T follicular helper cell (primary cell): ENCODE data around the gene CELF2.

Experiments used
- DNase-seq: peaks from one replicate; pipeline ENCODE4 v3.0.0-alpha.2; 2020; ENCODE audit warnings: low read depth

The CELF2 gene

DNA sequence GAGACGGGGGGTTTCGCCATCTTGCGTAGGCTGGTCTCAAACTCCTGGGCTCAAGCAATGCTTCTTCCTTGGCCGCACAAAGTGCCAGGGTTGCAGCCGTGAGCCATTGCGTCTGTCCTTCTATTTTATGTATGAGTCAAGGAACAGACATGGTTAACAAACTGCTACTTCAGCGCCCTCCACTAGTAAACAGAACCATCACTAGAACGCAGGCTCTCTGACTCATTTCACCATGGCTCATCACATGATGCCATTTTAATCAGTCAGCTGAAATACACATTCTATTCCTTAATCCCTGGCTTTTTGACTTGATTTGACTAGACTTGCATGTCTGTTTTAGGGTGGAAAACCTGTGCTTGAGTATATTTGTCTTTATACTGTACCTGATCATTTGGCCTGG is 41.3 kb downstream of the CELF2 start:
- no peak for DNase-seq

DNA sequence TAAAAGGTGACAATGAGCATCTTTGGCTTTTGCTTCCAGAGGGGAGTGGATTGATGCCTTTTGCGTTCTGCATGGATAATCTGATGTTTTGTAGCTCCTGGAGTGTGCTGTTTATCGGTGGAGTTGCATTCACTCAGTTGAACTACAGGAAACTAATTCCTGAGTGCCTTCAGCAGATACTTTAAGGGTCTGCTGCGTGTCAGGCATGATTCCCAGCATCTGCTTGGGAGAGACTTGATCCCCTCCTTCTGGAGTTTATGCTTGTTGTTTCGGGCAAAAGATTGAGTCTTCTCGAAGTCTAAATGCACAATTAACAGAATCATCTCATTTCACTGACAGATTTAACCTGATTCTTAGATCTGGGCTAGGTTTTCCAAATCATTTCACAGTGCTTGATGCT is 46.2 kb downstream of the CELF2 start:
- no peak for DNase-seq

DNA sequence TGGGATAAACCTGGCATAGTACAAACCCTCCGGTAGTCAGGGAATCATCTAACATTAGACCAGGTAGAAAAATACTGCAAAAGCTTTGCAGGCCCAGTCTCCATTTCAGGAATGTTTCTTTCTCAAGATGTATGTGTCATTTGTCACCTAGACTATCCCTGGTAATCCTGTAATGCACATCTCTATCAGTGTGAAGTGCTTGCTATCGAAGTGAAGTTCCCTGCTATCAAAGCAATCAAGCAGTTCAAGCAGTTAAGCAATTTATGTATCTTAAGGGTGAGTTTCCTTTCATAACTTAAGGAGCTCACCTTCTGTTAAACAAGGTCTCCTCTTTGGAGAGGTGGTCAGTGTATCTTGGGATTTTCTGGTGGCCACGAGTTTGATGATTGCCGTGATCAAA is 47.2 kb downstream of the CELF2 start:
- no peak for DNase-seq

DNA sequence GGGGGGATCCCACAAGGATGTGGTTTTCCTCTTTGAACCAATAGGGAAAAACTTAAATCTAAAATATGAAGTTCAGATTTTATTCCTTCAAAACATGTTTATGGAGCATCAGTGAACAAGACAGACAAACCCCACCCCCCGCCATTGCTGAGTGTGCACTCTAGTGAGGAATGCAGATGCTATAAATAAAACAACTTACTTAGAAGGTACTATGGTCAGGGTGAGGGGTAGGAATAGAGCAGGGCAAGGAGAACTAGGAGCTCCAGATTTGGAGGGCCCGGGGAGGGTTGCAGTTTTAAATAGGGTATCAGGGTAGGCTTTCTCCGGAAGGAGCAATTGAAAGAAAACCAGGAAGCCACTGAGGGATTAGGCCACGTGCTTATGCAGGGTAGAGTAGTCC is 47.9 kb downstream of the CELF2 start:
- no peak for DNase-seq

DNA sequence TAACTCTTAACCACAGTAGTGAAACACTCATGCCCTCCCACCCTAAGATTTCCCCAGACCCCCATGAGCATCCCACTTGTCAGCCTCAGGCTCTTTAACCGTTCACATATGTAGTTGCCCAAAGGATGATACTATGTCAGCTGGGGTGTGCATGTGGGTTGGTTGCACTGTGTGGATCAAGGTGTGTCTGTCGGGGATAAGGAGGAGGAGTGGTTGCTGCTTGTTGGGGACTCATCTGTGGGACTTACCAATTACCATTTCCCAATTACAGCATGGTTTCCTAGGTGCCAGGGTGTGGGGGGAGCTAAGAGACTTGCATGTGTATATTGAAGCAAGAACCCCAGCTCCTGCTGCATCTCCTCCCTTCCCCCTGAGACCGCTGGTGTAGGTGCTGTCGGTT is 48.8 kb downstream of the CELF2 start:
- no peak for DNase-seq

DNA sequence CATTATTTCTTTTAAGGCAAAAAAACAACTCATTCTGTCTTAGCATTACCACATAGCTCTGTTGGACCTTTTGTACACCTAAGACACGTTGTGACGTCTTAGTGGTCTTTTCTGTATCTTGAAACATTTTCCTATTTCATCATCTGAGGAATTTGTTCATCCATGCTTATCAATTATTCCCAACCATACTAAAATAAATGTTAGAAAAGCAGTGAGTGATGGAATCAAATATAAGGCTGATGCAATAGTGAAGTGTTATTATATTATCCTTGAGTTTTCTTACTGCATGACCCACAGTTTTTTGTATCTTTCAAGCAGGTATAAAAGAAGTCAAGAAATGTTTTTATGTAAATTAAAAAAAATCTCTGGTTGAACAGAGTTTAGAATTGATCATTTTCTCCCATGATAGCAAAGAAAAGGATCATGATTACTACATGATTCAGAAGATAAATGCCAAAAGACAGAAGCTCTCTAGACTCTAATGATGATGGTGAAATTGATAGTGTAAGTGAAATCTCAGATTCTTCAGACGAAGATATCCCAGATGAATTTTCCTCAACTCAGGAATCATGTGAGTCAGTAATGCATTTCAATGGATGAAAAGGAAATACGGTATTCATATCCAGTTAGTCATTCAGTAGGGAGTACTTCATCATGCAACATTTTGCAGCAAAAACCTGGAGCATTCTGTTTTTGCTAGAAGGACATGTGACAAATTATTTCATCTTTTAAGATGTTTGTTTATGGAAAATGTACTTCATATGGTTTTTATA is 51.4 kb downstream of the CELF2 start:
- no peak for DNase-seq

DNA sequence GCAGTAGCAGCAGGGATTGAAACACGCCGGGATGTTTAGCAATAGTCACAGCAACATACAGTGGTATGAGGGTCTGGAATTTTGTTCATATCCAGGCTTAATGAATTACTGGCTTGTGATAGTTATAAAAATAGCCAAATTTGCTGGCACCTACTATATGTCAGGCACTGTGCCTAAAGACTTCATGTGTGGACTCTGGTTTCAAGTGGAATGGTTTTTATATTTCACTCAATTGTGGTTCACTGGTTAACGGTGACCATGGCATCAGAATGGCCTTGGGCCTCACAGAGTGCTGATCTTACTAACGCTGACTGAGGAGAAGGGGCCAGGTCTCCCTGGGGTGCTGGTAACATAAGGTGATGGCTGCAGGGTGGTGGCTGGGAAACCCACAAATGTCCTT is 55.7 kb downstream of the CELF2 start:
- no peak for DNase-seq

DNA sequence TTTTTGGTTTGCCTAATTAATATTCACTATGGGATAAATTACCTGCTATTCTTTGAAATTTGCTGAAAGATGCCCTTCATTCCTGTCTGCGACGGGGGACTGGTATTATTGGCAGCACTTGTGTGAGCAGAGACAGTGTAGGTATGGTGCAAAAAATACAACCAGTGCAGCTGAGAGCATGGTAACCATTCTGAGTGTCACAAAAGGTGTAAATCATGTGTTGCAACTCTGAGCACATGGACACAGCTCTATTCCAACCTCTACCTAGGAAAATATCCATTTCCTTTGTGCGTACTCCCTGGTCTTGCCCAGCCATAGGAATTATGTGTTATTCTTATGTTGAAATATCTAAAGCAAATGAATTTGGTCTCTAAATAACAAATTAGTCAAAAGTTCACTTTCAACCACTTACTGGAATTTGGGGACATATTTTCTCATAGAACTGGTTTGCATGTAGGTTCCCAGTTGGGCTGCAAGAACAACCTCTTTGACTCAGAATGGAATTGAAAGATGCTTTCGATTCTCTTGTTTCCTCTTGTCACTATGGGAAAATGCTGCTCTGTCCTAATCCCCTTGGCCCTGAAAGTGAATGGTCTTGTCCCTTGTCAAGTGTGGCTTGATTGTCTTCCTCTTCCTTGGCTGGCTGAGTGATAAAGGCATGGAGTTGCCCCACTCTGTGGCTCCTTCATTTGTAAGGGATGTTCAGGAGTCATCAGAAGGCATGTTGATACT is 57.0 kb downstream of the CELF2 start:
- DNase-seq: no peak

DNA sequence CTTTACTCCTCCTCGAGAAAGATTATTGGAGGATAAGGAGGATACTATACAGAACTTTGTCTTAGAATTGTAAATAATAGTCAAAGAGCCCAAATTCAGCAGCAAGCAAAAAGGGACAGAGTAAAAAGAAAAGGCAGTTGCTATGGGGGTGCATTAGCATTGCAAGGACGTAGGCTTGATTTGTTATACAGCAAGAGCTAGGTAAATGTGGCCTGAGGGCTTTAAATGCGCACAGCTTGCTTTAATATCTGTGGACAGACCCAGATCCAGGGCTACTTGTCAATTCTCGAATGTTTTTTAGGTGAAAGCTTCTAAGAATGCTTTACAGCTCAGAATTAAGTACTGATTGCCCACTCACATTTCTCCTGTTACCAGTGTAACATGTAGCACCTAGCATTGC is 58.5 kb downstream of the CELF2 start:
- no peak for DNase-seq

DNA sequence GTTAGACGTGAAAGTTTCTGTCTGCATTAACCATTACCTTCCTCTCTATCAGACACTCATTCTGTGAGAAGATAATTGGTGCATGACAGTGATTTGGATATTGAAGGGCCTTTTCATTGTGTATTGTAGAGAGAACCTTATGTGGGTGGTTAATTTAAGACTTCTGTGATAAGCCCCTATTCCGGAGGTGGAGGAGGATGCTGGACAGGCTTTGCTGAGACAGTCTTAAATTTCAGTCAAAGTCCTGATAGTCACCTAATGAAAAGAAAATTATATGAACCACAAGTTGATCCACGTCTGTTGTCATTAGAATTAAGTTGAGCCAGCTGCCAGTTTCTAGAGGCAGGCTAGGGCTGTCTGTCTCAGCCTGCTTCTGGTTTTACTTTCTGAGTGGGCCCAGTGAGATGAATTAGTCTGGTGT is 62.9 kb downstream of the CELF2 start:
- DNase-seq: no peak

DNA sequence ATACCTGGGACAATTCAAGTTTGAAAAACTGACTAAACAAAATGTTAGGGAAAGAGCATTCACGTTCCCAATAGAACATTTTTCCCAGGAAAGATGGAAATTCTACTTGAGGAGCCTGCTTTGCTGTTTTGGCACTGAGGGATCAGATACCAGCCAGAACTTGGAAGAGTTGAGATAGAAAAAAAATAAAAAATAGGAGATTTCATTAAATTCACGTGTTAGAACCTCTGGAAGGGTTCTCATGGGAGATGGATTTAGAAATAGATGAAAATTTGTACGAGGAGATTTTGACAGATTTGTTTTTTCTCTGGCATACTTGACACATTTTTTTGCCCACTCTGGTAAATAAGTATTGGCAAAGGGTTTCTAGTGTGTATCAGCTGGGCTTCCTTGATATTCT is 63.7 kb downstream of the CELF2 start:
- DNase-seq: no peak

DNA sequence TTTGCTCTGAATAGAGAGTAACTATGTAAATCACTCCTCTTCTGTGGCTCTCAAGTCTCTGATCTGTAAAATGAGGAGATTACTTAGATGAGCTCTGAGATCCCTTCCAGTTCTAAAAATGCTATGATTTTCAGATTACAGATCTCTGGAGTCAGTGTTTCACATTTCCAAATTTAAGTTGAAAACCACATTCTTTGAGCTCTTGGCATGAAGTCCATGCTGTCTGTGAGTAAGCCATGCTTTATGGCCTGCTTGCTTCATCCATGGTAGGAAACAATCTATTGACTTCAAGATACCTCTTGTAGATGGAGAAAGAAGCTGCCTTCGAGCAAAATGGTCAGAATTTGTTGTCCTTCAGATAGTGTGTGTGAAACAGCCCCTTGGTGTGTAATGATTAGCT is 64.9 kb downstream of the CELF2 start:
- DNase-seq: no peak

DNA sequence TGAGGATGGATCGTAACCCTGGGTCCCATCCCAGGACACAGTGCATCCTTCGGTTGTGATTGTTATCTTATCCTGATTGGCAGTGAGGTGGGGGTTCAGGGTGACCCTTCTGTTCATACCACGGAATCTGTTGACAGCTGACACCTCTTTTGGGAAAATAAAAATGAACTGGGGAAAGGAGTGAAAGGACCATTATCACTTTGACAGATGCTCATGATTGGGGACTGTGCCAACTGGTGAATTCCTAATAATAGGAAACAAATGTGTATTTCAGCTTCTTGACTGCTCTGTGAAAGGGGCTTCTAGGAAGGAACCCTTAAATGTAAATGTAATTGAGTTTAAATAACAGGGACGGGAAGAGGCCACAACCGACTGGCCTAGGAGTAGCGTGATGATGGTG is 65.4 kb downstream of the CELF2 start:
- DNase-seq: no peak

DNA sequence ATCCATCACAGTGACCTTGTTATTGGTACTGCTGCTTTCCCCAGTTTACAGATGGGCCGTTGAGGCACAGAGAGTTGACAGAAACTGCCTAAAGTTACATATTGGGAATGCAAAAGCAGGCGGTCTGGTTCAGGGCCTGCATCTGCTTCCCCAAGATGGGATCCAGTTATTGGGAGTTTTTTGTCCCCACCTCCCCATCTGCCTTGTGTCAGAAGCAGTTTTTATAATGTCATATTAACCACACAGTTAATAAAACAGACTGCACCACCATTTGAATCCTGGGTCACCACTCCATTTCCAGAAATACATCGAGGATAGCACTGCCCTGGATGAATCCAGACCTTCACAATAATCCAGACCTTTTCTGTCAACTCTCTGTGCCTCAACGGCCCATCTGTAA is 67.9 kb downstream of the CELF2 start:
- no peak for DNase-seq

DNA sequence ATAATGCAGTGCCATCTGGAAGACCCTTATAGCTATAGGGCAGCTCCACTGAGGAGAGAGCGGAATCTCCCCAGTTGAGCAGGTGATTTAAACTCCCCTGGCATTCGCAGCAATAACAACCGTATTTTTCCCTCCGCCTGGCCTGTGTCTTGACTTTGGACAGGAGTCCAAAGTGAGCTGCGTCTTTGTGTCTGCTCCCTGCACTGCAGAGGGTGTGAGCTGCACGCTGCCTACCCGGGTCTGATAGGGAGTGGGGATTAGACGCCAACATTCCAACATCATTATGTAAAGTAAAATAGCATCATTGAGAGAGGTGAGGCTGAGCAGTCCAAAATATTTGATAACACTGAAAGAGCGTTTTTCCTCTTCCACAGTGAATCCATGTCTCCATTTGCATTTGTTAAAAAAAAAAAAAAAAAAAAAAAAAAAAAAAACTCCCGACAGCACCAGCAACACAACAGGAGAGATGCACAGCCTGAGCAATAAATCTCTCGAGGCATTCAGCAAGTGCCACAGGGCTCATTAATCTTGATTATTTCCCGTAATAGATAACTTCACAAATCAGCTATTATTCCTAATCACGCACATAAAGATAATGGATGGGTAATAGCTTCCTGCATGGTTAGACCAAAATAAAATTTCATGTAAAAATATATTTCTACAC is 68.6 kb downstream of the CELF2 start:
- DNase-seq: no peak

DNA sequence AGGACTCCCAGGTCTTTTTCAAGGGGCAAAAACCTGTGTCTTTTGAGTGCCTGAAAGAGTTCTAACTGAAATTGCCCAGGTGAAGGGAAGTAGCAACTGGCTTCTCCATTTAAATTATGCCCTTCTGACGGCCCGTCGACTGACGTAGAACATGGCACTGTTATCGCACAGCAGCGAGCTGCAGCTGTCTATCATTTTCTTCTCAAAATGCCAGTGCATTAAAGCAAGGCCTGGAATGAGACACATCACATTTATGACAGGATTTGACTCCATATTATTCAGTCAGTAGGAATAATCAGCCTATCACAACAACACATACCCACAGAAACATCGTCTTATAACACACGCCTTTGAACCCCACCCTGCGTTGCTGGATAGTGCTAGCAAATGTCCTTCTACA is 69.7 kb downstream of the CELF2 start:
- no peak for DNase-seq

DNA sequence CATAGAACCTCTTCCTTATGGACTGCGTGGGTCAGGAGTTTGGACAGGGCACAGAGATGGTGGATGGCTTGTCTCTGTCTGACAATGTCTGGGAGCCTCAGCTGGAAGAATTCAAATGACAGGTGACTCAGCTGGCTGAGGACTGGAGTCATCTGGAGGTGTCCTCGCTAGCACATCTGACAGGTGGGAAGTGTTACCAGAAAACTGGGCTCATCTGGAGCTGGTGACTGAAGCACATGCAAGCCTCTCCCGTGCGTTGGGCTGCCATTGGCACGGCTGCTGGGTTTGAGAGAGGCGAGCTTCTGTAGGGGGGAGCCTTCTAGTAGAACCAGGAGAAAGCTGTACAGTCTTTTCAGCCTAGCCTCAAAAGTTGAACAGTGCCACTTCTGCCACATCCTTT is 71.0 kb downstream of the CELF2 start:
- no peak for DNase-seq

DNA sequence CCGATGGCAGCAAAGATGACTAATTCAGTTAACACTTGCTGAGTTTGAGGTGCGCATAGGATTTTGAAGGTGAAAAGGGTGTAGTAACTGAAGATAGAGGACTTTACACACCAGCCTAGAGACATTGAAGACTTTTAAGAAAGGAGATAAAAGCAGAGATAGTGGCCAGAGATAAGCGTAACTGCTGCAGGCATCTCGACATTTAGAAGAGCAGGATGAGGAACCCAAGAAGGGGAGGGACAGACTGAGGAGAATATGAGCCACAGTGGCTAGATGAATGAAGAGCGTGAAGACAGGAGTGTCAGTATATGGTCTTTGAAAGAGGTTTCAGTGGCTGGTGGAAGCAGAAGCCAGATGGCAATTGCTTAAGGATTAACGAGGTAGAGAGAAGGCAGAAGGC is 71.6 kb downstream of the CELF2 start:
- DNase-seq: no peak

DNA sequence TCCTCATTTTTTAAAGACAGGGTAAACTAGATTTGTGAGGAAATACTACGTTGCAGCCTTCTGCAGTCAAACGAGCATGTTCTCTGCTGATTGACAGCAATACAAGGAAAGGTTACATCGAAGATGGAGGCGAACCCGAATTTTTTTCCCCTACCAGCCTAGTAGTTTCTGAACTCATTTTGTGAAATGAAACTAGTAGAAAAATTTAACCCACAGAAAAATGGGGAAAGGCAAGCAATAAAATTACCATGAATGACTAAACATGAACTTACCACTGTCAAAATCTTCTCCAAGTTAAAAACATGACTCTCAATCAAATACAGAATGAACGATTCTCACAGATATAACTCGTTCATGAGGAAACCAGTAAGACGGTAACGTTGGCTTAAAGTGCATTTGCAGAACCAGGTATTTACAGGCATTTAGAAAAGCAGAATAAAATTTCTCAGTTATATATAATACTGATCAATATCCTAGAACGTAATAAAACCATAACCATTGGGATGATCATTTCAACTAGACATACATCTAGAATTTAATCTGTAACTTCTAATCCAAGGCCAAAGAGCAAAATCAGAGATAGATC is 73.9 kb downstream of the CELF2 start:
- no peak for DNase-seq

DNA sequence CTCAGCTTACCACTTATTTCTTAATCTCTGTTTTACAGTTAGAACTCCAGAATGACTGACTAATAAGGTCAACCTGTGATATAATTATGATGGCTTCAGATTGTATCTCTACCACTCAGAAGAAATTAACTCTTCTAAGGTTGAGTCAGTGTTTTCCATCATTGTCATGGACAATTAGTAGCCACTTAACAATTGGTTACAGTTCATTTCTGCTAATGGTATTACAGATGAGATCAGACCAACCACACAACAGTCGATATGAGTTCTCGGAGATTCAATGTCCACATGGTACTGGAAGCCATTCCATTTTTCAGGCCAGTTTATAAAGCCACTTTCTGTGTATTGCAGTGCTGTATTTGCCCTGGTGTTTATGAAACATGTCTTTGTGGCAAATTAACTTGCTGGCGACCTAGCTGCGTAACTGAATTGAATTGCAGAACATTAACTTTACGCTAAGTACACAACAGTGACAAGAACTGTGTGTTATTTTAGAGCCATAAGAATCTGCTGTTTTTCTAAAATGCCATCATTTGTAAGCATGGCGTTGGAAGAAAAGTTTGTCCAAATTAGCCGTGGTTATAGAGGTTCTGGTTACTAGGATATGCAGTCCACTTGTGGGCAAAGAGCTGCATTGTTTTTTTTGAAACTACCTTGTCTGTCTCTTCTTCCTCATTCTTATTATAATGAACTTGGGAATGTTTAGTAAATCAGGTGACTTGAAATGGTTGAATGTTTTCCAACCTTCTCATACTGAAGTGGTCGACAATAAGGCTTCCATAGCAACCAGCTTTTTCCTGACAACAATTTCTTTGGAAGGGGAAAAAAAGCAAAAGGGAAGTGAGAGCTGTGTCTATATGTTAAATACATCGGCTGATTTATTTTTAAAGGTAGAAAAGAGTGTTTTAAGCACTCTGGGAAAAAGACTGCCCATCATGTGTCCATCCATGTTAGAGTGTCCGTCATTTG is 76.4 kb downstream of the CELF2 start:
- DNase-seq: no peak

DNA sequence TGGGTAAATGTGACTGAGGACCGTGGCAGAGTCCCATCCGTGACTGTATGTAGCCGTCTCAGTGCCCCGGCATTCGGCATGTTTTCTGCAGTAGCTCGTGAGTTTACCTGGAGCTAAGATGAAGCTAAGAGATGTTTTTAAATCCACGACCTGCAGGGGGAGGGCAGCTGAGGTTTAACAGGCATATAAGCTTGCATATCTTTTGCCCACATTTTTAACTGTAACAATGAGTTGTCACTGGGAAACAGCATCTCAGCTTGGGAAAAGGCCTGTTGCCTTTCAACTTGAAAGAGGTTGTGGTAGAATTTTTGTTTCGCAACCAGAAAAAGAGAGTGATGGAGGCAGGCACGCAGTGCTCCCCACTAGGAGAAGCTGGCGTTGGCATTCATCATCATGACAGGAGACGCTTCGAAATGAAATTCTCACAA is 77.7 kb downstream of the CELF2 start:
- DNase-seq: no peak

DNA sequence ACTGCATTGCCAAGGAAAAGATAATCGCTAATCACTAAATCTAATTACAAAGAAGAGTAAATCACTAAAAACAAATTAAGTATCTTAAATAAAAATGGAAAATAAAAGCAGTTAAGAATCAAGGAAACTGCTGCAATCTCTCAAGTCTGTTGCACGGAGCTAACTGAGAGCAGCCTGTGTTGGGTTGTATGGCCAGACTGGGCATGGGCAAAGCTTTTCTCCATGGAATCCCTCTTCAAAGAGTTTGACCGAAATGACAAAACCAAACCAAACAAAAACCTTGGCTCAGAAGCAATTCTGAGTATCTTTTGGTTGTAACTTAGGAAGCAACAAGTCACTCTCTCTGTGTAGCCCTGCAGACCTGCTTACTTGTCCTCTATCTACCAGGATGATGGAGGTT is 78.8 kb downstream of the CELF2 start:
- no peak for DNase-seq
